AG04449 (cell line): Measurements from ENCODE around the gene CWC15.

Experiments used
- CTCF ChIA-PET: fragments of 350-600 bp; formaldehyde crosslinking; extraction: SDS; loops from one replicate; lab custom pipeline; 2021; ENCODE audit warnings: antibody characterized with exemption; lab: Yijun Ruan, JAX
- POLR2A ChIA-PET: fragments of 400-600, 350-600 bp; formaldehyde crosslinking; extraction: SDS; loops from one replicate; lab custom pipeline; 2020; ENCODE audit warnings: antibody characterized with exemption, inconsistent platforms; lab: Yijun Ruan, JAX
- DNase-seq: peaks from one replicate; pipeline ENCODE4 v3.0.0-alpha.2; 2010; ENCODE audit warnings: low read depth, low spot score
- H3K4me3 ChIP-seq: 2 replicates; pipeline ENCODE4 v1.5.1; 2011; ENCODE audit warnings: low read depth, mild to moderate bottlenecking, control low read depth, low read length
- TF ChIP-seq, protein P1 (sequence below): IDR thresholded peaks from one replicate; pipeline ENCODE4 v1.5.1; 2011; ENCODE audit warnings: mild to moderate bottlenecking, moderate library complexity, low read length, control low read depth, inconsistent platforms; ENCODE audit not compliant: insufficient read depth; ENCODE audit errors: missing control alignments

Gene CWC15

DNA sequence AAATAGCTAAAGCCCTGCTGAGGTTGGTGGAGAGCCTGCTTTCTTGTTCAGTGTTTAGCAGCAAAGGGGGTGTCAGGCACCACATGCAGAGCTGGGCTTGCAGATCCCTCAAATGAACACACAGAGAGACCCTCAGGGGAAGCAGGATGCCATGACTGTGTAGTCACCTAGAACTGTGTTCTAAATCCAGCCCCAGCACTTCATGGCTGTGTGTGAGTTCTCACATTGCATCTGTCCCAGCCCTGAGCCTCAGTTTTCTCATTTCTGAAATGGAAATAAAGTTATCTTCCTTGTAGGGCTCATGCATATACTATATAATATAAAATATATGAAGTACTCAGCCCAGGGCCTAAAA lies 47.1 kb downstream of the CWC15 start:
- ChIA-PET CTCF (interaction anchor here (0.9 to 2.4 kb wide), 3 partner anchors 42 to 324 kb away, joined by 4 to 12 read pairs (median 7); no protein-coding TSS in a partner anchor), POLR2A (interaction anchor here (1.1 to 1.4 kb wide), 2 partner anchors 15 to 17 kb away, joined by 5 read pairs; no protein-coding TSS in a partner anchor)
- TF ChIP-seq, protein P1, sequence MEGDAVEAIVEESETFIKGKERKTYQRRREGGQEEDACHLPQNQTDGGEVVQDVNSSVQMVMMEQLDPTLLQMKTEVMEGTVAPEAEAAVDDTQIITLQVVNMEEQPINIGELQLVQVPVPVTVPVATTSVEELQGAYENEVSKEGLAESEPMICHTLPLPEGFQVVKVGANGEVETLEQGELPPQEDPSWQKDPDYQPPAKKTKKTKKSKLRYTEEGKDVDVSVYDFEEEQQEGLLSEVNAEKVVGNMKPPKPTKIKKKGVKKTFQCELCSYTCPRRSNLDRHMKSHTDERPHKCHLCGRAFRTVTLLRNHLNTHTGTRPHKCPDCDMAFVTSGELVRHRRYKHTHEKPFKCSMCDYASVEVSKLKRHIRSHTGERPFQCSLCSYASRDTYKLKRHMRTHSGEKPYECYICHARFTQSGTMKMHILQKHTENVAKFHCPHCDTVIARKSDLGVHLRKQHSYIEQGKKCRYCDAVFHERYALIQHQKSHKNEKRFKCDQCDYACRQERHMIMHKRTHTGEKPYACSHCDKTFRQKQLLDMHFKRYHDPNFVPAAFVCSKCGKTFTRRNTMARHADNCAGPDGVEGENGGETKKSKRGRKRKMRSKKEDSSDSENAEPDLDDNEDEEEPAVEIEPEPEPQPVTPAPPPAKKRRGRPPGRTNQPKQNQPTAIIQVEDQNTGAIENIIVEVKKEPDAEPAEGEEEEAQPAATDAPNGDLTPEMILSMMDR, result no peak
- H3K4me3 ChIP-seq, result no peak overlapping the region
- DNase-seq, result no peak

DNA sequence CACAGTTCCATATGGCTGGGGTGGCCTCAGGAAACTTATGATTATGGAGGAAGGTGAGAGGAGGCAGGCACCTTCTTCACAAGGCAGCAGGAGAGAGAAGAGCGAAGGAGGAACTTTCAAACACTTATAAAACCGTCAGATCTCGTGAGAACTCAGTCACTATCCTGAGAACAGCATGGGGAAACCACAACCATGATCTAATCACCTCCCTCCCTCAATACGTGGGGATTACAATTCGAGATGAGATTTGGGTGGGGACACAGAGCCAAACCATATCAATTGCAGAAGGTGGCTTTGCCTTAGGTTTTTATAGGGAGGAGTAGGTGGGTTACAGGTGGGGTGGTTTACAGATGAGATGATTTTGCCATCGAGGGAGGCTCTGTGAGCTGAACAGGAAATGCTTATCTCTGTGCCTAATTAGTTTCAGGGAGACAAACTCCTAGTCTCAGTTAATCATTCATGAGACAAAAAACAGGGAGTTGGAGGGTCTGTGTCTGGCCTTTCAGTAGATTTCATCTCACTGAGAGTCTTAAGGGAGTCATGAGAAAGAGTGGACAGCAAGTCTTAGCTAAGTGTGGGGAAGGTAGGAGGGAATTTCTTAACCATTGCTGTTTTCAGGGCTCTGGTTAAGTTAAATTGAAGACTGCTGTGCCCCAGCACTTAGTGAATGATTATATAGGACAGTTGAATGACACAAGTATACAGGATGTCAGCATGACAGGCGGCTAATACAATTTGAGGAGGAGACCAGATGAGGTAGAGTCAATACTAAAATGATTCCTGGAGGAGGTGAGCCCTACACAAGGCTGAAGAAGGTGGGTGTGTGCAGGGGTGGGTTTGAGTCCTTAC lies 47.7 kb downstream of the CWC15 start:
- ChIA-PET POLR2A (interaction anchor here (1.4 kb wide), 1 partner anchor 16 kb away, joined by 5 read pairs; no protein-coding TSS in a partner anchor), CTCF (no interaction called here)
- no peak overlapping the region for H3K4me3 ChIP-seq
- TF ChIP-seq, protein P1, result no peak
- DNase-seq, result no peak

DNA sequence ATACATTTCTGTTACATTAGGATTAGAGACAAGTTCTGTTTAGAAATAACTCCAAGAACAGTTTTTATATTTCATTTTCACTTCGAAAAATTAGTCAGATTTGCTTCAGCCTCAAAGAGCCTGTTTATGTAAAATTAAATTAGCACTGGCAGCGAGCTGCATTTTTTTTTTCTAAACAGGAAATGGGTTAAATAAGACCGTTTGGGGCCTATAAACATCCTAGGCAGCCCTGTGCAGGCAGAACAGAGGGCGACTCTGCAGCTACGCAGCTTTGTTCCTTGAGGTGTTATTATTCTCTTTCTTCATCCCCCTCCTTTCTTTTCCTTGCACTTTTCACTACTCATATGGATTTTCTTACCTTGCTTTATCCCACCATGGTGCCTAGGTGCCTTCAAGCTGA lies 48.7 kb downstream of the CWC15 start:
- TF ChIP-seq, protein P1, result no peak
- H3K4me3 ChIP-seq, result no peak overlapping the region
- POLR2A ChIA-PET, result no interaction called here
- DNase-seq, result no peak
- CTCF ChIA-PET, result interaction anchor here (1.6 kb wide), 1 partner anchor 13 kb away, joined by 5 read pairs; no protein-coding TSS in a partner anchor

DNA sequence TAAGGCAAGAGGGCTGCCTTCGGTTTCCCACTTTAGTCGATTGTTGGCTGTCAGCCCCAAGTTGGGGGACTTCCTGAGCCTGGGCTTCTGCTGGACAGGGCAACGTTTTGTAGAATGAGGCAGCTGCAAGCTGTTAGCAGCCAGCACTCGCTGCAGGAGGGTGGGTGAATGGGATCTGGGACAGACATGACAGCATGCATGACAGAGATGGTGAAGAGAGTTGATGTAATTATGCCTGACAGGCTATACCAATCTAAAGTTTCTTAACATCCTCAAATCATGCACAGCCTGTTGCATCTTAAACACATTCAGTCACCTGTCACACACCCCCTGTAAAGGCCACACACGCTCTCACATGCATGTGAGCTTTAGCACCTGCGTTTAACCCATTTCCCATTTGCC lies 49.2 kb downstream of the CWC15 start:
- no peak for DNase-seq
- ChIA-PET CTCF (interaction anchor here (1.6 kb wide), 1 partner anchor 12 kb away, joined by 5 read pairs; no protein-coding TSS in a partner anchor), POLR2A (no interaction called here)
- TF ChIP-seq, protein P1, result no peak
- H3K4me3 ChIP-seq, result no peak overlapping the region

DNA sequence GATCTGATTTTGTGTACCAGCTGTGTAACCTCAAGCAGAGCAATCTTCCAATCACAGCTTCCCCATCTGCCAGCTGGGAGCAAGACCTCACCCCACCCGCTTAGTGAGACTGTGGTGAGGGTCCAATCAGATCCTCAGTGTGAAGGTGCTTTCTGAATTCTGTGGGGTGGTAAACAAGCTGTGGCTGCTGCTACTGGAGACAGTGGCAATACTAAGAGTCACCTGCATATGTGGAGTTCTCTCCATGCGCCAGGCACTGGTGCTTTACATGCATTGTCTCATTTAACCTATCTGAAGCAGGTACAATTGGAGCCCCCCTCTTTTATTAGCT lies 50.4 kb downstream of the CWC15 start:
- CTCF ChIA-PET, result interaction anchor here (1.6 kb wide), 1 partner anchor 11 kb away, joined by 5 read pairs; no protein-coding TSS in a partner anchor

More for the DNA sequence above, 50.4 kb downstream of the CWC15 start:
- H3K4me3 ChIP-seq, result no peak overlapping the region
- no peak for DNase-seq
- TF ChIP-seq, protein P1, result no peak
- POLR2A ChIA-PET, result no interaction called here
